SU-DHL-6 (cell line): Measurements from ENCODE around the gene CAD.

Experiments used
- H2AFZ ChIP-seq: fragments of 200-600 bp; sonication (generic); 2 replicates; pipeline ENCODE4 v1.6.1; 2014; ENCODE audit warnings: low read depth, mild to moderate bottlenecking, moderate library complexity, mixed read lengths, antibody characterized with exemption, low read length; ENCODE audit not compliant: severe bottlenecking
- H3F3A ChIP-seq: fragments of 200-600 bp; shearing (Covaris generic); 2 replicates; pipeline ENCODE4 v1.6.0; 2016; ENCODE audit warnings: antibody characterized with exemption, mild to moderate bottlenecking; ENCODE audit not compliant: insufficient read depth
- H3K27ac ChIP-seq: fragments of 200-600 bp; sonication (generic); 2 replicates; pipeline ENCODE4 v1.5.1; 2016; ENCODE audit warnings: low read depth, mild to moderate bottlenecking, low read length, moderate library complexity, mixed read lengths
- H3K27me3 ChIP-seq: fragments of 200-600 bp; sonication (generic), shearing (Covaris generic); 2 replicates; pipeline ENCODE4 v1.6.0; 2014; ENCODE audit warnings: mild to moderate bottlenecking, low read length
- H3K36me3 ChIP-seq: fragments of 200-600 bp; sonication (generic); 2 replicates; pipeline ENCODE4 v1.6.1; 2014; ENCODE audit warnings: mild to moderate bottlenecking, low read length, mixed read lengths
- H3K4me2 ChIP-seq: fragments of 300-600, 200-600 bp; shearing (Covaris generic), sonication (generic); 2 replicates; pipeline ENCODE4 v1.6.0; 2014; ENCODE audit warnings: low read length, low read depth, mild to moderate bottlenecking; ENCODE audit not compliant: poor library complexity, severe bottlenecking
- H3K4me3 ChIP-seq: fragments of 200-600 bp; sonication (generic); 2 replicates; pipeline ENCODE4 v1.5.1; 2014; ENCODE audit warnings: antibody characterized with exemption, low read length, mild to moderate bottlenecking, mixed read lengths; ENCODE audit not compliant: insufficient read depth, poor library complexity, severe bottlenecking
- H3K79me2 ChIP-seq: fragments of 200-600 bp; sonication (generic); 2 replicates; pipeline ENCODE4 v1.6.1; 2014; ENCODE audit warnings: mild to moderate bottlenecking, low read length, moderate library complexity; ENCODE audit not compliant: insufficient read depth
- H3K9ac ChIP-seq: fragments of 200-600 bp; sonication (generic); 2 replicates; pipeline ENCODE4 v1.7.0; 2014; ENCODE audit warnings: mild to moderate bottlenecking, low read length
- H3K9me2 ChIP-seq: fragments of 200-600 bp; sonication (generic); replicated peaks from 2 replicates; pipeline ENCODE4 v1.6.1; 2014; ENCODE audit warnings: low read length; ENCODE audit not compliant: insufficient read depth
- H3K9me3 ChIP-seq: fragments of 200-600 bp; sonication (generic); 2 replicates; pipeline ENCODE4 v1.6.1; 2014; ENCODE audit warnings: low read length, mixed read lengths; ENCODE audit not compliant: insufficient read depth
- H4K20me1 ChIP-seq: fragments of 200-600 bp; sonication (generic); 2 replicates; pipeline ENCODE4 v1.6.1; 2014; ENCODE audit warnings: low read depth, mild to moderate bottlenecking, antibody characterized with exemption, low read length, moderate library complexity, mixed read lengths
- CTCF ChIP-seq: fragments of 200-600 bp; sonication (generic); IDR thresholded peaks from one replicate; pipeline ENCODE4 v1.5.1; 2017; ENCODE audit warnings: antibody characterized with exemption, mild to moderate bottlenecking, low read length, moderate library complexity; ENCODE audit not compliant: insufficient read depth, poor library complexity, severe bottlenecking
- EZH2phosphoT487 ChIP-seq: fragments of 200-600 bp; sonication (generic), shearing (Covaris generic); conservative IDR thresholded peaks from 2 replicates; pipeline ENCODE4 v1.6.1; 2018; ENCODE audit warnings: mild to moderate bottlenecking, antibody characterized with exemption, low read length, moderate library complexity, mixed read lengths

CAD gene

DNA sequence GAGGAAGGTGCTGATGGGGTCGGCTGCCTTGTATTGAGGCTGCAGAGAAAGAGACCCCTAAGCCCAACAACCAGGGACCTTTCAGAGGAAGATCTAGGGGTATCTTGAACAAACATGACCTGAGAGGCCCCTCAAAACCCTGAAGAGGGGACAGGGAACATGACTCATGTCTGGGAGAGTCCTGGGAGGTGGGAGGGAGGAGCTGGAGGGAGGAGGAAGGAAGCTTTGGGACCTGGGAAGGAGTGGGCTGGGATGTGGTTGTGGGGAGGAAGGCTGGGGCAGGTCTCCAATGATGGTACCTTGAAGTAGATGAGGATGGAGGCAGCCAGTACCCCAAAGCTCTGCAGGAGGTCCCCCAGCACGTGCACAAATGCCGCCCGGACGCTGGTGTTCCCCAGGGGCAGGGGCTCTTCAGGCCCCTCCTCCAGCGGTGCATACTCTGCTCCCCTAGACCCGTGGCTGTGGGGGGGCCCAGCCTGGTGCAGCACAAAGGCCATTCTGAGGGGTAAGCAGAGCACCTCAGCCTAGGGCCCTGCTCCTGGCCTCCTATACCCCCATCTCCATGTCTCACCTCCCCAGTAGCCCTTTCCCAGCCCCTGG, 39.8 kb downstream of the CAD start:
- no peaks in the 10 kb centered on the region for H4K20me1 ChIP-seq
- no peak overlapping the region for H3K4me3 ChIP-seq
- H3K27ac ChIP-seq, result no peak overlapping the region
- H3K9me3 ChIP-seq, result no peaks in the 10 kb centered on the region
- H3K9ac ChIP-seq, result no peak overlapping the region
- no peak overlapping the region for H2AFZ ChIP-seq
- no peak for TF ChIP-seq EZH2phosphoT487
- no peak for TF ChIP-seq CTCF
- no peak overlapping the region for H3K4me2 ChIP-seq
- no peaks in the 10 kb centered on the region for H3F3A ChIP-seq
- H3K27me3 ChIP-seq, result no peaks in the 10 kb centered on the region
- no peaks in the 10 kb centered on the region for H3K79me2 ChIP-seq
- no peaks in the 10 kb centered on the region for H3K36me3 ChIP-seq
- no peaks in the 10 kb centered on the region for H3K9me2 ChIP-seq

DNA sequence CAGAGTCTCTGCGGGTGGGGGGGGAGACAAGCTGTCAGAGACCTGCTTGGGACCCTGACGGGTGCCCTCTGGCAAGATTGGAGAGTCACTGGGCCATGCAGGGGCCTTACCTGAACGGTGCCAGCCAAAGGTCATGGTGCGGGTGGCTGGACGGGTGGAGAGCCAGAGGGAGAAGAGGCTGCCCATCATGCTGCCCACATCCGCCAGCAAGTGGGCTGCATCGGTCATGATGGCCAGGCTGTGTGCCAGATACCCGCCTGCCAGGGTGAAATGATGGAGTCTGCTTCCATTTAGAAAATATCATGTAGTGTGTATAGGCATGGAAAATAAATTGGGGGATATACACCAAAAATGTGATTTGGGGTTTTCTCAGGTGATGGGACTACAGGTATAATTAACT, 40.9 kb downstream of the CAD start:
- no peaks in the 10 kb centered on the region for H4K20me1 ChIP-seq
- H3F3A ChIP-seq, result no peaks in the 10 kb centered on the region
- no peaks in the 10 kb centered on the region for H3K79me2 ChIP-seq
- no peak overlapping the region for H3K4me2 ChIP-seq
- H3K36me3 ChIP-seq, result no peaks in the 10 kb centered on the region
- H3K27ac ChIP-seq, result no peak overlapping the region
- H3K9ac ChIP-seq, result no peak overlapping the region
- no peak for TF ChIP-seq EZH2phosphoT487
- TF ChIP-seq CTCF, result no peak
- no peaks in the 10 kb centered on the region for H3K9me3 ChIP-seq
- H3K4me3 ChIP-seq, result no peak overlapping the region
- H2AFZ ChIP-seq, result no peak overlapping the region
- no peaks in the 10 kb centered on the region for H3K27me3 ChIP-seq
- H3K9me2 ChIP-seq, result no peaks in the 10 kb centered on the region

DNA sequence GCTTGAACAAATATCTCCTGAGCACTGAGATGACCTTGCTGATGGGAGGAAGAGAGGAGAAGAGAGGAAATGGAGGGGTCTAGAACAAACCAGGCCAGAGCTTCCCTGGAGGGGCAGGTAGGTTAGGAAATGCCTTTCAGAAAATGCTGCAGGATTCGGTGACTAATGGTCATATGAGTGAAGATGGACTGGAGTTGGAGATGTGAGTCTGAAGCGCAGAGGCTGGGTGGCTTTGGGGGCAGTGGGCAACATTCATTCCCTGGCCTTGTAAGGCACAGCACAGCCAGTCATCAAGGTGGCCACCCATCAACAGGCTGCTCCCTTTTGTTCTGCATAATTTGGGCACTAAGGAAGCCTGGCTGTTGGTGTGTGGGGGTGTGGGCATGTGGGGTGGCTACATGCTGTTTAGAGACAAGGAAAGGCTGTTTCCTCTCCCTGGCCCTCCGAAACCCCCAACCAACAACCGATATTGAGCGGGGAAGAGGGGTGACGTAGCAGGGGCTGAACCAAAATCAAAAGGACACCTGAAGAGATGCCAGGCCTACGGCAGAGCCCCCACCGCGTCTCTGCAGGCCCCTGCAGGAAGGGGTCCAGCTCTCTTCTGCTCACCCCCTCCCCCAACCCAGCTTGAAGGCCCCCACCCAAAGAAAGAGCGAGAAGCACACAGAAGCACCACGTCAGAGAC, 44.2 kb downstream of the CAD start:
- no peaks in the 10 kb centered on the region for H3K9me3 ChIP-seq
- no peak overlapping the region for H3K4me2 ChIP-seq
- H3K27me3 ChIP-seq, result no peaks in the 10 kb centered on the region
- H2AFZ ChIP-seq, result no peak overlapping the region
- H3K9me2 ChIP-seq, result no peaks in the 10 kb centered on the region
- no peaks in the 10 kb centered on the region for H4K20me1 ChIP-seq
- H3K36me3 ChIP-seq, result no peaks in the 10 kb centered on the region
- no peak overlapping the region for H3K27ac ChIP-seq
- H3F3A ChIP-seq, result no peaks in the 10 kb centered on the region
- TF ChIP-seq EZH2phosphoT487 (no peak), CTCF (no peak)
- no peak overlapping the region for H3K9ac ChIP-seq
- H3K4me3 ChIP-seq, result no peak overlapping the region
- H3K79me2 ChIP-seq, result no peaks in the 10 kb centered on the region
